K562 (cell line): ENCODE data around the gene RALY. TPM values are rescaled to one million over a fixed set of nuclear protein-coding genes. Genes with fewer than 3 reads are reported as not detected.

Source experiments
- BHLHE40 ChIP-seq: IDR thresholded peaks from 2 replicates; pipeline ENCODE4 v1.6.1; 2011; ENCODE audit warnings: low read length, improper control_type of control experiment
- ETV1 ChIP-seq: fragments of 450-650 bp; conservative IDR thresholded peaks from 2 replicates; pipeline ENCODE4 v1.6.1; 2016; ENCODE audit warnings: missing genetic modification characterization, control low read depth, low read depth, missing compliant biosample characterization
- HCFC1 ChIP-seq: IDR thresholded peaks from 2 replicates; pipeline ENCODE4 v1.6.1; 2012; ENCODE audit warnings: low read depth, low read length, improper control_type of control experiment
- HDAC3 ChIP-seq: fragments of 450-650 bp; IDR thresholded peaks from 2 replicates; pipeline ENCODE4 v1.6.1; 2018; ENCODE audit warnings: borderline replicate concordance, mild to moderate bottlenecking, moderate library complexity; ENCODE audit not compliant: partially characterized antibody
- NFATC3 ChIP-seq: fragments of 450-650 bp; IDR thresholded peaks from 2 replicates; pipeline ENCODE4 v1.6.1; 2017; ENCODE audit warnings: mild to moderate bottlenecking
- NFXL1 ChIP-seq: fragments of 450-650 bp; formaldehyde crosslinking; IDR thresholded peaks from 2 replicates; pipeline ENCODE4 v1.4.0; 2021; ENCODE audit warnings: mild to moderate bottlenecking
- NR2C2 ChIP-seq, 2 experiments: fragments of 200-800 bp in 1 of 2; sonication (Bioruptor generic) in 1 of 2; sonication (generic) in 1 of 2; formaldehyde crosslinking in 1 of 2; IDR thresholded peaks; 2 replicates each; pipeline versions ENCODE4 v1.6.1 to v1.8.0; 2016 to 2022; ENCODE audit warnings: mild to moderate bottlenecking in 1 of 2, missing compliant biosample characterization in 1 of 2, missing genetic modification characterization in 1 of 2, missing genetic modification reagents in 1 of 2
- PTRF ChIP-seq: fragments of 450-650 bp; IDR thresholded peaks from 2 replicates; pipeline ENCODE4 v1.6.1; 2016; ENCODE audit warnings: mild to moderate bottlenecking, missing genetic modification characterization, missing compliant biosample characterization
- RBM25 ChIP-seq: fragments of 200-400 bp; formaldehyde crosslinking; IDR thresholded peaks from 2 replicates; pipeline ENCODE4 v1.6.1; 2018; ENCODE audit warnings: low read length, low read depth, moderate library complexity; ENCODE audit not compliant: severe bottlenecking
- SETDB1 ChIP-seq: IDR thresholded peaks from one replicate; pipeline ENCODE4 v1.6.1; 2012; ENCODE audit warnings: low read length, control low read depth, inconsistent platforms
- SMARCA5 ChIP-seq: fragments of 450-650 bp; IDR thresholded peaks from 2 replicates; pipeline ENCODE4 v1.6.1; 2016
- TRIM28 ChIP-seq: fragments of 450-650 bp; IDR thresholded peaks from 2 replicates; pipeline ENCODE4 v1.6.1; 2017
- TSC22D4 ChIP-seq: fragments of 450-650 bp; IDR thresholded peaks from 2 replicates; pipeline ENCODE4 v1.6.1; 2016; ENCODE audit warnings: missing genetic modification characterization, missing biosample characterization, control low read depth
- ZC3H11A ChIP-seq: IDR thresholded peaks from 2 replicates; pipeline ENCODE4 v1.6.1; 2012; ENCODE audit warnings: low read depth, low read length, improper control_type of control experiment
- ZNF134 ChIP-seq: fragments of 250-450 bp; sonication (Bioruptor Pico); conservative IDR thresholded peaks from 2 replicates; pipeline ENCODE4 v1.4.0; 2020
- ZNF184 ChIP-seq: sonication (generic); formaldehyde crosslinking; IDR thresholded peaks from 2 replicates; pipeline ENCODE4 v1.5.0; 2020; ENCODE audit warnings: missing genetic modification reagents
- ZNF584 ChIP-seq: fragments of 200-800 bp; sonication (Bioruptor generic); IDR thresholded peaks from 2 replicates; pipeline ENCODE4 v1.6.1; 2016; ENCODE audit warnings: low read depth, mild to moderate bottlenecking, missing genetic modification characterization, missing compliant biosample characterization
- polyA plus RNA-seq, 8 experiments: library from polyadenylated mRNA; depleted of rRNA in 4 of 8; stranded (reverse) in 5 of 8; unstranded in 3 of 8; fragments of >200 nt; fragmentation: Nextera tagmentation in 2 of 8; fragmentation: Illumina TruSeq in 1 of 8; extraction: Ambion mirVana in 2 of 8; extraction: Trizol in 1 of 8; gene quantifications; 2 replicates each; pipeline versions ENCODE4 v1.2.1 to v1.2.3, GENCODE V29; 2011 to 2014; ENCODE audit warnings: inconsistent platforms in 1 of 8, missing spikeins in 1 of 8
- total RNA-seq, 7 experiments: library from RNA; depleted of rRNA in 6 of 7; stranded (reverse); fragments of >200 nt in 6 of 7; fragmentation: Illumina TruSeq in 2 of 7; extraction: Trizol in 2 of 7; gene quantifications; 2 replicates each; pipeline versions ENCODE4 v1.2.1 to v1.2.3, GENCODE V29; 2011 to 2021; ENCODE audit warnings: low replicate concordance in 1 of 7
- TF ChIP-seq, protein P1 (sequence below), 2 experiments: fragments of 450-650 bp; conservative IDR thresholded peaks; 2 replicates each; pipeline ENCODE4 v1.6.1; 2017; ENCODE audit warnings: mild to moderate bottlenecking in 2 of 2, moderate library complexity in 2 of 2
- TF ChIP-seq, protein P2 (sequence below): fragments of 250-450 bp; sonication (Bioruptor Pico); IDR thresholded peaks from 2 replicates; pipeline ENCODE4 v1.8.0; 2022; ENCODE audit warnings: inconsistent platforms
- TF ChIP-seq, protein P3 (sequence below): fragments of 450-650 bp; IDR thresholded peaks from 2 replicates; pipeline ENCODE4 v1.6.1; 2016; ENCODE audit warnings: antibody characterized with exemption
- TF ChIP-seq, protein P4 (sequence below): sonication (generic); formaldehyde crosslinking; IDR thresholded peaks from 2 replicates; pipeline ENCODE4 v1.8.0; 2022; ENCODE audit warnings: missing genetic modification reagents, mild to moderate bottlenecking, borderline replicate concordance
- TF ChIP-seq, protein P5 (sequence below), 2 experiments: fragments of 450-650 bp; IDR thresholded peaks; 2 replicates each; pipeline ENCODE4 v1.6.1; 2016

Gene RALY
- total and polyA plus RNA-seq, 9 of the 15 experiments (the other 6 are each of a cell fraction or from before 2014, with no cell fraction given): 0.80 to 207 (median 128) TPM

DNA sequence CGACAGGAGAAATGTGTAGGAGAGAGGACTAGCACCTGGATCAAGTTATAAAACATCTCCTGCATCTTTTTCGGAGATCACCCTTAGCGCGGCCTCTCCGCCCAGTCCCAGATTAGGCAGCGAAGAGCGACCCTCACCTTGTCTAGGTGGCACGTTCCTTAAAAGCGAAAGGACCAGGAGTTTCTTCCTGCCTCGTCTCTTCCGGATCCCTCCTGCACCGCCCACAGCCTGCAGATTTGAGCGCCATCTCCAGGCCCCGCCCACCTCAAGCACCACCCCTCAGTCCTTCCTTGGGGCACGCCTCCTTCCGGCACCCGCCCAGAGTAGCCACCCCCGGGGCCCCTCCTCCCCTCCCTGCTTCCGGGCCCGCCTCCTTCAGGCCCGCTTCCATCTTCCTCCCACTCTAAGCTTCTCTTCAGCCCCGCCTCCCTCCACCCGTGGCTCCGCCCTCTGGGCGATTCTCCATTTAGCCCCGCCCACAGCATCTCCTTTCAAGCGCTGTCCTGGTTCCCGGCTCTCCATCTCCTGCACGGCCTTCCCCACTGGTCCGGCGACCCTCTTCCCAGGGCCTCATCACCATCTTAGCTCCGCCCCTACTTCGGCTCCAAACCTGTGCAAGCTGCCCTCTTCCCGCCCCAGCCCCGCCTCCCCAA is 662 bp upstream of the RALY start (continued):
- TF ChIP-seq, protein P1, sequence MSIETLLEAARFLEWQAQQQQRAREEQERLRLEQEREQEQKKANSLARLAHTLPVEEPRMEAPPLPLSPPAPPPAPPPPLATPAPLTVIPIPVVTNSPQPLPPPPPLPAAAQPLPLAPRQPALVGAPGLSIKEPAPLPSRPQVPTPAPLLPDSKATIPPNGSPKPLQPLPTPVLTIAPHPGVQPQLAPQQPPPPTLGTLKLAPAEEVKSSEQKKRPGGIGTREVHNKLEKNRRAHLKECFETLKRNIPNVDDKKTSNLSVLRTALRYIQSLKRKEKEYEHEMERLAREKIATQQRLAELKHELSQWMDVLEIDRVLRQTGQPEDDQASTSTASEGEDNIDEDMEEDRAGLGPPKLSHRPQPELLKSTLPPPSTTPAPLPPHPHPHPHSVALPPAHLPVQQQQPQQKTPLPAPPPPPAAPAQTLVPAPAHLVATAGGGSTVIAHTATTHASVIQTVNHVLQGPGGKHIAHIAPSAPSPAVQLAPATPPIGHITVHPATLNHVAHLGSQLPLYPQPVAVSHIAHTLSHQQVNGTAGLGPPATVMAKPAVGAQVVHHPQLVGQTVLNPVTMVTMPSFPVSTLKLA (conservative IDR thresholded peaks at IDR 0.05): peak in 1 of 2 experiments; percentile 27; a peak in 2 of 4 replicates
- TF ChIP-seq ETV1 (tag): peak; percentile 89
- peak; percentile 69 for TF ChIP-seq BHLHE40
- TF ChIP-seq RBM25: no peak
- TF ChIP-seq NR2C2 (CRISPR knock-in tag; IDR thresholded peaks at IDR 0.05): no peak
- no peak for TF ChIP-seq NR2C2 (tag; IDR thresholded peaks at IDR 0.05)
- TF ChIP-seq, protein P2, sequence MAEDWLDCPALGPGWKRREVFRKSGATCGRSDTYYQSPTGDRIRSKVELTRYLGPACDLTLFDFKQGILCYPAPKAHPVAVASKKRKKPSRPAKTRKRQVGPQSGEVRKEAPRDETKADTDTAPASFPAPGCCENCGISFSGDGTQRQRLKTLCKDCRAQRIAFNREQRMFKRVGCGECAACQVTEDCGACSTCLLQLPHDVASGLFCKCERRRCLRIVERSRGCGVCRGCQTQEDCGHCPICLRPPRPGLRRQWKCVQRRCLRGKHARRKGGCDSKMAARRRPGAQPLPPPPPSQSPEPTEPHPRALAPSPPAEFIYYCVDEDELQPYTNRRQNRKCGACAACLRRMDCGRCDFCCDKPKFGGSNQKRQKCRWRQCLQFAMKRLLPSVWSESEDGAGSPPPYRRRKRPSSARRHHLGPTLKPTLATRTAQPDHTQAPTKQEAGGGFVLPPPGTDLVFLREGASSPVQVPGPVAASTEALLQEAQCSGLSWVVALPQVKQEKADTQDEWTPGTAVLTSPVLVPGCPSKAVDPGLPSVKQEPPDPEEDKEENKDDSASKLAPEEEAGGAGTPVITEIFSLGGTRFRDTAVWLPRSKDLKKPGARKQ (CRISPR knock-in tag): no peak
- TF ChIP-seq PTRF (tag): no peak
- TF ChIP-seq ZC3H11A: no peak
- TF ChIP-seq ZNF184 (CRISPR knock-in tag): no peak
- TF ChIP-seq HDAC3: no peak
- TF ChIP-seq, protein P3, sequence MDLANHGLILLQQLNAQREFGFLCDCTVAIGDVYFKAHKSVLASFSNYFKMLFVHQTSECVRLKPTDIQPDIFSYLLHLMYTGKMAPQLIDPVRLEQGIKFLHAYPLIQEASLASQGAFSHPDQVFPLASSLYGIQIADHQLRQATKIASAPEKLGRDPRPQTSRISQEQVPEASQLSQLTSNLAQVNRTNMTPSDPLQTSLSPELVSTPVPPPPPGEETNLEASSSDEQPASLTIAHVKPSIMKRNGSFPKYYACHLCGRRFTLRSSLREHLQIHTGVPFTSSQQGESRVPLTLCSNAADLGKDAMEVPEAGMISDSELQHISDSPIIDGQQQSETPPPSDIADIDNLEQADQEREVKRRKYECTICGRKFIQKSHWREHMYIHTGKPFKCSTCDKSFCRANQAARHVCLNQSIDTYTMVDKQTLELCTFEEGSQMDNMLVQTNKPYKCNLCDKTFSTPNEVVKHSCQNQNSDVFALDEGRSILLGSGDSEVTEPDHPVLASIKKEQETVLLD: no peak
- no peak for TF ChIP-seq TSC22D4
- TF ChIP-seq, protein P4, sequence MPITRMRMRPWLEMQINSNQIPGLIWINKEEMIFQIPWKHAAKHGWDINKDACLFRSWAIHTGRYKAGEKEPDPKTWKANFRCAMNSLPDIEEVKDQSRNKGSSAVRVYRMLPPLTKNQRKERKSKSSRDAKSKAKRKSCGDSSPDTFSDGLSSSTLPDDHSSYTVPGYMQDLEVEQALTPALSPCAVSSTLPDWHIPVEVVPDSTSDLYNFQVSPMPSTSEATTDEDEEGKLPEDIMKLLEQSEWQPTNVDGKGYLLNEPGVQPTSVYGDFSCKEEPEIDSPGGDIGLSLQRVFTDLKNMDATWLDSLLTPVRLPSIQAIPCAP (CRISPR knock-in tag): no peak
- TF ChIP-seq NFATC3: no peak
- TF ChIP-seq, protein P5, sequence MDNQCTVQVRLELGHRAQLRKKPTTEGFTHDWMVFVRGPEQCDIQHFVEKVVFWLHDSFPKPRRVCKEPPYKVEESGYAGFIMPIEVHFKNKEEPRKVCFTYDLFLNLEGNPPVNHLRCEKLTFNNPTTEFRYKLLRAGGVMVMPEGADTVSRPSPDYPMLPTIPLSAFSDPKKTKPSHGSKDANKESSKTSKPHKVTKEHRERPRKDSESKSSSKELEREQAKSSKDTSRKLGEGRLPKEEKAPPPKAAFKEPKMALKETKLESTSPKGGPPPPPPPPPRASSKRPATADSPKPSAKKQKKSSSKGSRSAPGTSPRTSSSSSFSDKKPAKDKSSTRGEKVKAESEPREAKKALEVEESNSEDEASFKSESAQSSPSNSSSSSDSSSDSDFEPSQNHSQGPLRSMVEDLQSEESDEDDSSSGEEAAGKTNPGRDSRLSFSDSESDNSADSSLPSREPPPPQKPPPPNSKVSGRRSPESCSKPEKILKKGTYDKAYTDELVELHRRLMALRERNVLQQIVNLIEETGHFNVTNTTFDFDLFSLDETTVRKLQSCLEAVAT (IDR thresholded peaks at IDR 0.05): no peak
- TF ChIP-seq HCFC1: no peak
- TF ChIP-seq NFXL1 (CRISPR knock-in tag): no peak
- no peak for TF ChIP-seq TRIM28
- no peak for TF ChIP-seq ZNF584
- no peak for TF ChIP-seq ZNF134
- no peak for TF ChIP-seq SMARCA5
- no peak for TF ChIP-seq SETDB1
